Stimulated activated CD8-positive, alpha-beta memory T cell treated with anti-CD3 and anti-CD28 coated beads, Interleukin-7, amount 100 ng/mL, for 4 hours (primary cell): ENCODE measurements around the gene TCP11.
A peak's percentile ranks its signal among the peaks of the same experiment; 100 is the strongest.
"Not testable (repeated sequence)": the region's sequence is repeated elsewhere in the genome, so short reads cannot be mapped to it uniquely, and the experiment has no call there.

Experiments used
- DNase-seq, 2 donors: peaks; one replicate each; pipeline ENCODE4 v3.0.0-alpha.2; 2020; ENCODE audit warnings: low read depth in 2 of 2

TCP11 gene

DNA sequence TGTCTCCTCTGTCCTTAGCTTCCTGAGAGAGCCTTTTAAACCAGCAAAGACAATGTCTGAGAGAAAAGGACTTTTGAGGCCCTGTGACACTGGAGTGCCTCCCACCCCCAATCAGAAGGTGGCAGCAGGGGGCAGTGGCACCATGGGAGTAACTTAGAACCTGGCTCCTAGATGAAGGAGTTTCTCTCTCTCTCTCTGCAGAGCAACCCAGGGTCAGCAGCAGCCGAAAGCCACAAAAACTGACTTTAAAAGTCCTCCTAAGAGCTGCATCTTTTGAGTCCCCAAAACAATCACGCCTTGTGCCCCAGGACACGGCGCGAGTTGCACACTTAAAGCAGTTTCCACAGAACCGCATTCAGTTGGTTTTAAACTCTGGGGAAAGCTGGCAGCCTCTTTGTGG is 5.3 kb upstream of the TCP11 start:
- peak in 1 of 2 donors; percentile 6 for DNase-seq

DNA sequence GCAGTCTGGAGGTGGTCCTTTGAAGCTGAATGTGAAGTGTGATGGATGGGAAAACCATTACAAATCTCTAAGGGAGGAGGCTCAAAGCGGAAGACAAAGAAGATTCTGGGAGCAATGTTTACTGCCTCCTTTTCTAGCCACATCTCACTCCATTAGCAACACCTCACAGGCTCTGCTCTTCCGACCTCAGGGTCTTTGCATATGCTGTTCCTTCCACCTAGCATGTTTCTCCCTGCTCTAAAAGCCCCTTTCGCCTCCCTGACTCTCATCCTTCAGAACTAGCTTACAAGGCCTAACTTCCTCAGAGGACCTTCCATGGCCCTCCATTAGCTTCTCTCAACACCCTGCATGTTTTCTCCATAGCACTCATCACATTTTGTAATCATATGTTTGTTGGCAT is 4.6 kb upstream of the TCP11 start:
- DNase-seq, result no peak

DNA sequence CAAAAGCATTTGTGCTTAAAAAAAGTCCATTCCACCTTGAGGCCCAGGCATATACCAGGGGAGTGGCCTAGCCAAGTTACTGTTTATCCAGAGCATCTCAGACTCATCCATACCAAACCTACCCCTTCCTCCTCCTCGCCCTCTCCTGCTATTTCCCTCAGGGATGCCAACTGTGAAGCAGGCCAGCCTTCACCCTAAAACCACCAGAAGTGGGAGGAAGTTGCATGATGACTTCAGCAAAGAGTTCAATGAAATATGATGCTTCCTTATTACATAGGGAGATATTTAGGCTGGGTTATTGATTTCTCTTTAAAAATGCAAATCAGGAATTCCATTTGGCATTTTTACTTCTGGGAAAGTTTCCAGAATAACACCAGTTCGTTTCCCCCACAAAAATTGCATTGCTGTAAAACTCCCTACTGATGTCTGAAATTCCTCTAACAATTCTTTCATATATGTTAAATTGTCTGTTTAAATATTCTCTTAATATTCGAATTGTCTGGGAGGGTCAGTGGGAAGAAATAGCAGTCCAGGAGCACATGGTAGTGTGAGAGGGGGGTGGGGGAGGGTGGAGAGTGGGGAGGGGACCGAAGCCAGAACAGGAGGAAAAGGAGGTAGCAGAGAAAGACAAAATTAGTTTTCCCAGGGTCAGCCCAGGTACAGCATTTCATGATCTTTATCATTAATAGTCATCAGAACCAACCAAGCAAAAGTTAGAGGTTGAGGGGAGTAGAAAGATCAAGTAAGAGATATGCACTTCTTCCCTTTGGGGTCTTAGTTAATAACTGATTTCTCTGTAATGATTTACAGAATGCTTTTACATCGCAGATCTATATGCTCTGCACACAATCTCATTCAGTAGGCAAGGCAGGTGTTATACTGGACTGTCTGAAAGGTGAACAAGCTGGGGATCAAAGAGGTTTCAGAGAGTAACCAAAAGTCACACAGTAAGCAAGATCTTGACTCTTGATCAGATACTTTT is 1.7 kb upstream of the TCP11 start:
- DNase-seq, result no peak

DNA sequence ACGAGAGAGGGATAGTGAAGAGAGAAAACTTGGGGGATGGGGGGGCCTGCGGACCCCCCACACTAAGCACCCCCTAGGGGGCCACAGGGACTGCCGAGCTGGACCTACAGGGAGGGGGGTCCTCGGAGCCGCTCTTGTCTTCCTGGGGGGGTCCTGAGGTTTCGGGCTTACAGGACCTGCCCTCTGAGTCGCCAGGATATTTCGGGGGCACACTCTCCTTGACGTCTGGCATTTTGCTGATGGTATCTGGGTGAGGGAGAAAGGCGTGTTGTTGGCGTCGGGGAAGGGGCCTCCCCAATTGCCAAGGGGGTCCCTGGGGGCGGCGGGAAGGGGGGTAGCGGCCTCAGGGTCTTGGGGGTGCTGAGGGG is 516 bp downstream of the TCP11 start:
- DNase-seq, result no peak

DNA sequence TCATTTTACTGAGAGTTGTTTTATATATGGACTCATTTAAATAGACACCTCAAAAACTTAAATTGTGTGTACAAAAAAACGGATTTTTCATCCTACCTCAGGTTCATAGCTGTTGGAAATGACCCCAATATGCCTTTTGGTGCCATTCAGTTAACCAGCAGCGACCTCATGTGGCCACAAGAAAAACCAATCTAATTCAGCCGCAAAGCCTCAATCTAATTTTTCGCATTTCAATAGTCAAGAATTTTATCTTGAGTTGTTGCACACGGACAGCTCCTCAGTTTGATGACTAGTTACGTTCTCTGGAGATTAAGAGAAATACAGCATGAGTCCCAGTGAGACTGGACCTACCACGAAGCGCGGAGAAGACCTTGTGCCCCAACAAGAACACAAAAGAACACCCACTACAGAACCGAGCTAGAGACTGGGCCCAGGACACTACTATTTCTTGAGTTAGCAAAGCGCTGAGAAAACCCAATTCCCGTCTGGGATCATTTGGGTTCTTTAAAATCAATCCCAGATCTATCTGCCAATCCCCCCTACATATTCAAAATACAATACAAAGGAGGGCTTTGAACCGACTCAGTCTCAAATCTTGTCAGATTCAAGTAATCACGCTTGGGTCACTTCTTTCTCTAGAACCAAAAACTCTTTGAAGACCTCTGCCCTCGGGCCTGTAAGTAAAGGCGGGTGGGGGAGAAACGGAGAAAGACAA is 1.1 kb downstream of the TCP11 start:
- DNase-seq, result peak; percentile 6 to 27

DNA sequence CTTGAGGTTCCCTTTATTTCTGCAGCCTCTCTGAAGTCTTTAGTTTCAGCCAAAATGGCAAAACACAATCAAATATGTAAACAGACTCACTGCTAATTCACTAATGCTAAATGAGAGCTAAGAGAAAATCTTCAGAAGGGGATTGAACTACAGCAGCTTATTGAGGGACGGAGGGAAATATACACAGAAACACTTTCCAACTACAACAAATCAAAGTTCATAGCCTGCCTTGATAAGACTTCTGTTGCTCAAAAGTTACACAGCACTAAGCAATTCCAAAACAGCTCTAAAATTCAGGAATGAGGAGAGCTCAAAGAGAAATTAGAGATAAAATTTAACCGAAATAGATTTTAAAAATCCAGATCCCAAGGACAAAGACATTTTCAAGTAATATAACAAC is 1.7 kb downstream of the TCP11 start:
- DNase-seq, result no peak

DNA sequence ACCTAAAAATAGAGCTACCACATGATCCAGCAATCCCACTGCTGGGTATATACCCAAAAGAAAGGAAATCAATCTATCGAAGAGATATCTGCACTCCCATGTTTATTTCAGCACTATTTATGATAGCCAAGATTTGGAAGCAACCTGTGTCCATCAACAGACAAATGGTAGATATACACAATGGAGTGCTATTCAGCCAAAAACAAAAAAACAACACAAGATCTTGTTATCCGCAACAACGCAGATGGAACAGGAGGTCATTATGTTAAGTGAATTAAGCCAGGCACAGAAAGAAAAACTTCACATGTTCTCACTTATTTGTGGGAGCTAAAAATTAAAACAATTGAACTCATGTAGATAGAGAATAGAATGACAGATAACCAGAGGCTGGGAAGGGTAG is 2.9 kb downstream of the TCP11 start:
- DNase-seq, result not testable (repeated sequence)

DNA sequence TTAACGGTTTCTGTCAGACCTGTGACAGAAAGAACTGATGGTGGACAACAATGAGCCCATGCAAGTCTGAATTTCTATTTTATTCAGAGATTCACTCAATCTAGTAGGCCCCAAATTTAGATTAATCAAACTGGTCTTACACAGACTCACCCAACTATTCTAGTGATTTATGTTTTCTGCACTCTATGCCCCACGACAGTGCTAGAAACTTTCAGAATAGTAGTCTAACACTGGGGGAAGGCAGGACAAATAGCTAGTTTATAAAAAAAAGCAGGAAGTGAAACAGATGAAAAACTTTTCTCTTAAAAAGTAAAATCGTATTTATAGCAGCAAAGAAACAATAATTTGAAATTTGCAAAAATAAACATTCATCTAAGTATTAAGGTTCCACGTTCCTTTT is 5.0 kb downstream of the TCP11 start:
- DNase-seq, result no peak

DNA sequence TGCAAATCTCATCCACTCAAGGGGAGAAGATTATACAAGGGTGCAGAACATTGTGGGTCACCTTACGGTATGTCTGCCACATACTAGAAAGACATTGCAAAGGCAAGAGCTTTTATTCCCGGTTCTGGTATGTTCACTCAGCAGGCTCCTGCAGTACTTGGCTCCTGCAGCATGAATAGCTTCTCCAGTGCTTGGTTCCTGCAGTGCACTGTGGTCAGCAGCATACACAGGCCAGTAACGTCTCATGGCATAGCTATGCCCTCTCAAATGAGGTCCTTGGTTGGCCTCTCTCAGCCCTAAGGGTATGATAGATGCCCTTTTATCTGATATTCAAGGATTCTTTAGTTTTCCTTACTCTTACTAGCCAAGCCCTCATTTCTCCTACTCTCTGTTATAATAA is 12.6 kb downstream of the TCP11 start:
- no peak for DNase-seq

DNA sequence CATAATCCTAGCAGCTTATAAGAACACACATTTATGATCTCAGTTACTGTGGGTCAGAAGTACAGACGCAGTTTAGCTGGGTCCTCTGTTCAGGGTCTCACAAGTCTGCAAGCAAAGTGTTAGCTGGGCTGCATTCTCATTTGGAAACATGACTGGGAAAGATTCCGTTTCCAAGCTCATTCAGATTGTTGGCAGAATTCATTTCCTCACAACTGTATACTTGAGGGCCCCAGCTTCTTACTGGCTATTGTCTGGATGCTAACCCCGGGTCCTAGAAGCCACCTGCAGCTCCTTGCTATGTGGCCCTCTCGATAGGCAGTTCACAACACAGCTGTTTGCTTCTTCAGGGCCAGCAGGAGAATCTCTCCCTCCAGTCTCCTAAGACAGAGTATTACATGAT is 13.1 kb downstream of the TCP11 start:
- DNase-seq, result no peak

DNA sequence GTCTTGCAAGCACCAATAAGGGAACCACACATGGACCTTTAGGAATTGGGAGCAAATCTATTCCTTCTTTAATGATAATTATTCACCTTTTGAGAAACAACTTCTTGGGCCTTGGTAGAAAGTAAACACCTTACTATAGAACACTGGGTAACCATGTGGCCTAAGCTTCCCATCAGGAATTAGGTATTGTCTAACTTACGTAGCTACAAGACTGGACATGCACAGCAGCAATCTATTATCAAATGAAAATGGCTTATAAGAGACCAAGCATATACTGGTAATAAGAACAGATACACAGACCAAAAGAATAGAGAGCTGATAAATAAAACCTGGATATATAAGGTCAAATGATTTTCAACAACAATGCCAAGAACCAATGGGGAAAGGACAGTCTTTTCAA is 16.8 kb downstream of the TCP11 start:
- no peak for DNase-seq

DNA sequence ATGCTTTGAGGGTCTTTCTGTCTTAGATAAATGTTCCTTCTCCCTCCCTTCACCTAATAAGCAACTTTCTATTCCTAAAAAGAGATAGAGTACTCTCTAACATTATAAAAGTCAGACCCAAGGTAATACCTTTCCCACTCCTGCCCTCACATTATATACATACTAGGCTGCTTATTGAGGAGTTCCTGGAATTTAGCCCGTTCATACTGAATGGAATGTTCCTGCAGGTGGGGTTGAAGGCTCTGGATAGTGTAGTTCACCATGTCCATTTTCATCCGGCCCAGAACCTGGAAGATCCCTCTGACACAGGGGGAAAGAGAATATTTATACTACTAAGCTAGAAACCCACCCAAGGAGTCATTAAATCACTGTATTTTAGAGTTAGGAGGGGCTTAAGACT is 20.4 kb downstream of the TCP11 start:
- DNase-seq, result no peak

DNA sequence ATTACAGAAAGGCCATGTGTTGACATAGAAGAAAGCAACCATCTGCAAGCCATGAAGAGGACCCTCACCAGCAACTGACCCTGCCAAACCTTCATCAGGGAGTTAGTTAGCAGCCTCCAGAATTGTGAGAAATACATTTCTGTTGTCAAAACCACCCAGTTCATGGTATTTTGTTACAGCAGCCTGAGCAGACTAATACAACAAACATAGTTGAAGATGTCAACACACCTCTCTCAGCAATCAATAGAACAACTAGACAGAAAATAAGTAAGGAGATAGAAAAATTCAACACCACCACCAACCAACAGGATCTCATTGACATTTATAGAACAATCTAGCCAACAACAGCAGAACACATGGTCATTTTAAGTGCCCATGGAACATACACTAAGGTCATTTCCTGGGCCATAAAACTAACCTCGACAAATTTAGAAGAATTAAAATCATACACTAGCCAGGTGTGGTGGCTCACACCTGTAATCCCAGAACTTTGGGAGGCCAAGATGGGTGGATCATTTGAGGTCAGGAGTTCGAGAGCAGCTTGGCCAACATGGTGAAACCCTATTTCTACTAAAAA is 32.7 kb downstream of the TCP11 start:
- DNase-seq, result no peak

DNA sequence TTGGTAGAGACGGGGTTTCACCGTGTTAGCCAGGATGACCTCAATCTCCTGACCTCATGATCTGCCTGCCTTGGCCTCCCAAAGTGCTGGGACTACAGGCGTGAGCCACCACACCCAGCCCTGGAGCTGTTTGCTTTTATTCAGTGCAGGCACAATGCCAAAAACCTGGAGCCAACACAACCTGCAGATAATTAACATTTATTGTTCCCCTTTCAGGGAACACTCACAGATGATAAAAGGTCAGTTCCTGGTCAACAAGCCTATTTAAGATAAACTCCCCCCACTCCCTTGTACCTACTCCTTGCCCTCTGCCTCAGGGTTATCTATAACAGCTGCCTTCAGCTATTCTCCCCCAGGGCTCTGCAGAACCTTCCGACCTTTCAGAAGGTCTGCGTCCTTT is 33.4 kb downstream of the TCP11 start:
- not testable (repeated sequence) for DNase-seq

DNA sequence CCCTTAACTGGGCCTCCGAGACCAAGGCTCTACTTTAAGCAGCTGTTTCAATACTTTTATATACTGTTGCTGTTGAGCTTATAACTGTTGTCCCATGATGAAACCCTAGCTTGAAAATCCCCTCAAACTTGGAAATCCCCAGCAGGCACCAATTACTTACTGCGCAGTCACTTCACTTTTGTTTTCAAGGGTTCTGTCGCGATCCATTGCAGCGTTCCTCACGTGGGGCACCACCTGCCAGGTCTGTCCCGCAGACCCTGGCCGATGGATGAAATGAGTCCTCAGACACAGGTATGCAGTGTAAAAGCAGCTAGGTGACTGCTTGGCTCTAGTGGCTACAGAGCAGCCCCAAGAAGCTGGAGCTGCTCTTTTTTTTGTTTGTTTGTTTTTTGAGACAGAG is 33.9 kb downstream of the TCP11 start:
- DNase-seq, result not testable (repeated sequence)

DNA sequence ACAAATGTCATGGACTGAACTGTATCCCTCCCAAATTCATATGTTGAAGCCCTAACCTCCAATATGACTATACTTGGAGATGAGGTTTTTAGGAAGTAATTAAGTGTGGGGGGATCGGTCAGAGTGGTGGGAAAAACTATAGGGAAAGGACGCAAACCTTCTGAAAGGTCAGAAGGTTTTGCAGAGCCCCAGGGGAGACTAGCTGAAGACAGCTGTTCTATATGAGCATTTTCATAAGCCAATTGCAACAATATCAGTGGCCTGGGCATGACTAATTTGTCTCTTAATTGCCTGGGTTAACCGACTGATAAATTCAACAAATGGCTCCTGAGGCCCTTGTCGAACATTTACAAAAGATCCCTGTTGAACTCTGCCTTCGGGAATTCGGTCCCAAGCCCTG is 35.1 kb downstream of the TCP11 start:
- not testable (repeated sequence) for DNase-seq

DNA sequence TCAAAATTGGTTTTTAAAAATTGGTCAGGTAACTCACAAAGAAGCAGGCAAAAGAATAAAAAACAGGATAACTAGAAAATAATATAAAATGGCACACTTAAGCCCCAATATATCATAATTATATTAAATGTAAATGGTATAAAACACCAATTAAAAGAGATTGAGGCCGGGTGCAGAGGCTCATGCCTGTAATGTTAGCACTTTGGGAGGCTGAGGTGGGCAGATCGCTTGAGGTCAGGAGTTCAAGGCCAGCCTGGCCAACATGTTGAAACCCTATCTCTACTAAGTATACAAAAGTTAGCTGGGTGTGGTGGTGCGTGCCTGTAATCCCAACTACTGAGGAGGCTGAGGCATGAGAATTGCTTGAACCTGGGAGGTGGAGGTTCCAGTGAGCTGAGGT is 36.1 kb downstream of the TCP11 start:
- no peak for DNase-seq

DNA sequence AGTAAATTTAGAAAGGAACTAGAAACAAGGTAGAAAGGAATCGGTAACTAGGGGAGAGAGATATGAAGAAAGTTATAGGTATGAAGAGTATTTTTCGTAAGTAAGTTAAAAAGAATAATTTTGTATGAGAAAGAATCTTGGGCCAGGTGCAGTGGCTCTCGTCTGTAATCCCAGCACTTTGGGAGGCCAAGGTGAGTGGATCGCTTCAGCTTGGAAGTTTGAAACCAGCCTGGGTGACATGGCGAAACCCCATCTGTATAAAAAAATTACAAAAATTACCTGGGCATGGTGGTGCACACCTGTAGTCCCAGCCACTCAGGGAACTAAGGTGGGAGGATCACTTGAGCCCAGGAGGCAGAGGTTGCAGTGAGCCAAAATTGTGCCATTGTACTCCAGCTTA is 42.0 kb downstream of the TCP11 start:
- DNase-seq, result no peak

DNA sequence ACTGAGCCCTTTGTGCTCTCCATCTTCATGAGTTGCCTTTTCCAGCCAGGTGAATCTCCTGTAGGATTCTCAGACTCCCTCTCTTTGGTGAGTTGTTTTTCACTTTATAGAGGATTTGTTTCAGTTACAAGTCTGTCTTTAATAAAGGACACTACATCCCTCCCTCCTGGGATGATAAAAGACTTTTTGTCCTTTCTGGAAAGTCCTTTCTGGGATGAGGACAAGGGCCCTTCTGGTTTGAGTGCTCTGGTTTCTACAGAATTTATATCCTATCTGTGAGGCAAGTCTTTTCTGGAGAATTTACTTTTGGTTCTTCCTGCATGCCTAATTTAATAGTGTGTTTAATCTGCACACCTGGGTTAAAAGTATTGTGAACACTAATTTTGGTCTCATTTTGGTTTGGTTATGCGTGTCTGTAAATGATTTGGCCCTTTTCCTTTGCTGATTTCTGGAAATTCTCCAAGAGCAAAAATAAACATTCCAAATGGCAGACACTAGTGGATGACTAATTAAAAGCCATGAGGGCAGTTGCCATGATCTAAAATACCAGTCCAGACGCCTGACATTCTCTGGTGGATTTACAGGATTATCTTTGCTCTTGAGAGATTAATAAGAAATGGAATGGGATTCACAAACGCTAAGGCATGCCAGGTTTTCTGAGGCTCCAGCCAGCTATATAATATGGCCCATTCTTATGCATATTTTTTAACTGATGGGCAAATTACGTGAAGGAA is 44.8 kb downstream of the TCP11 start:
- no peak for DNase-seq

DNA sequence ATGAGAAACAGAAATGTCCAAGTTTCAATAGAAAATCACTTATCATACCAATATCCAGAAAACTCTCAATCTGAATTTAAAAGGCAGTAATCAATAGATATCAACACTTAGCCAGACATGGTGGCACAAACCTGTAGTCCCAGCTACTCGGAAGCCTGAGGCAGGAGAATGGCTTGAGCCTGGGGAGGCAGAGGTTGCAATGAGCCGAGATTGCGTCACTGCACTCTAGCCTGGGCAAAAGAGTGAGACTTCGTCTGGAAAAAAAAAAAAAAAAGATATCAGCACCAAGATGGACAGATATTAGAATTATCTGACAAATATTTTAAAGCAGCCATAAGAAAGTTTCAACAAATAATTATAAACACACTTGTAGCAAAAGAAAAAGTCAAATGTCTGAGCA is 47.0 kb downstream of the TCP11 start:
- no peak for DNase-seq

DNA sequence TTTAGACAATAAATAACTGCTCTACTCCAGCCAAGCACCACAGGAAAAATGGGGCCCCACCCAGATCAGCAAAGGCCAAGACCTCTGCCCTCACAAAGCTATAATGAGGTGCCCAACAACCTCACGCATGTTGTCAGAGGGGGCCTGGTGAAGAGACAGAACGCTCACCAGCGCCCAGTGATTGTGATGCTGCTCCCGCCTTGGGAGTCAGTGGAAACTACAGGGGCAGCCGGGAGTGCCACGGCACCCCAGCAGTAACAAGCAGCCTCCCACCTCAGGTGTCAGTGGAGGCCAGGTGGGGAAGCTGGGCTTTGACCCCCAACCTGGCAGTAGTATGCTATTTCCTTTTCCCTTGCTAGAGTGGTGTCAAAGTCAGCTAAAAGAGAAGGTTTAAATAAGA is 47.4 kb downstream of the TCP11 start:
- DNase-seq, result no peak

DNA sequence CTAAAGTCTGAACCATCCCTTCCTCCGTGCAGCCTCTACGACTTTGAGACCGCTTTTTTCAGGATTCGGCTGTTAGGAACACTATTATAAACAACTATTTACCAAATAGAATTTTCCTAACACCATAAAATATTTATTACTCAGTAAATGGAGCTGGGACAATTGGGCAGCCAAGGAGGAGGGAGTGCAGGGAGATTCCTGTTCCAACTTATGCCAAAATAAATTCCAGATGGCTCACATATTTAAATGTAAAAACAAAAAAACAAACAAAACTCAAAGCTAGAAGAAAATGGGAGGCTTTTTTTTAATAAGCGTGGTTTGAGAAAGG is 48.1 kb downstream of the TCP11 start:
- DNase-seq, result no peak
